ENCODE results near the gene PLEKHA7.

The PLEKHA7 gene

GRCh38 chr11:16763746-16764145 is 250.5 kb downstream of the PLEKHA7 start:
- no peak for DNase-seq

DNA sequence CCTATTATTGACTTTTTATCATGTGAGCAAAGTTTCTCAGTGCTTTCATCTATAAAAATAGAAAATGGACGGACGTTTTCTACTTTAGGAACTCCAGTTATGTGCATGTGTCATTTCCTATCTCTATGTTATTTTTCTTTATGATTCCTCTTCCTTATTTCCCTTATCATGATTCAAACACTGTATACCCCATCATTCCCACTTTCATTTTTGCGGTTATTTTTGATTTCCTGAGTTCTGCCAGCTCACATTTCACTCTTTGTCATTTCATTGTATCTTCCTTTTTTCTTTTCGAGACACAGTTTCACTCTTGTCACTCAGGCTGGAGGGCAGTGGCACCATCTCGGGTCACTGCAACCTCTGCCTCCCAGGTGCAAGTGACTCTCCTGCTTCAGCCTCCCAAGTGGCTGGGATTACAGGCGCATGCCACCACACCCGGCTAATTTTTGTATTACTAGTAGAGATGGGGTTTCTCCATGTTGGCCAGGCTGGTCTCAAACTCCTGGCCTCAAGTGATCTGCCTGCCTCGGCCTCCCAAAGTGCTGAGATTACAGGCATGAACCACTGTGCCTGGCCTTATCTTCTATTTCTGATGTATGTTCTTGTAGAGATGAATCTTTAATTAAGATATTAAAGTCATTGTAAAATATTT is 254.2 kb downstream of the PLEKHA7 start:
- DNase-seq, result no peak

DNA sequence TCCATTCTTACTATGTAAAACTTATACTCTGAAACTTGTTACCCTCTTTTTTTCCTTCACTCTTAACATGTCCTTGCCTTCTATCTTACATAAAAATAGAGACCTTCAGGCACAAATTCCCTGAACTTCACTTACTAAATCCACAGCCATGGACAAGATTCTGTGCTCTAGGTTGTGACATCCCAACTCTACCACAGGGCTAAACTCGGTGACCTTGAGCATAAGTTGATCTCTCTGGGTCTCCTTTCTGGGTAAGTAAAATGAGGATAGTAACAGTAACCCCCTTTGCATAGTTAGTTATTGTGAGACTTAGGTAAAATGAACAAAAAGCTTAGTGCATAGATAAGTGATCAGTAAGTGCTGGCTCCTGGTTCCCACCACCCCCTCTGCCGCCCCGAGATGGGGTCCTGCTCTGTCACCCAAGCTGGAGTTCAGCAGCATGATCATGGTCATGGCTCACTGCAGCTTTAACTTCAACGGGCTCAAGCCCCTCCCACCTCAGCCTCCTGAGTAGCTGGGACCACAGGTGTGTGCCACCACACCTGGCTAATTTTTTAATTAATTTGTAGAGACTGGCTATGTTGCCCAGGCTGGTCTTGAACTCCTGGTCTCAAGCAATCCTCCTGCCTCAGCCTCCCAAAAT is 255.7 kb downstream of the PLEKHA7 start:
- no peak for DNase-seq

DNA sequence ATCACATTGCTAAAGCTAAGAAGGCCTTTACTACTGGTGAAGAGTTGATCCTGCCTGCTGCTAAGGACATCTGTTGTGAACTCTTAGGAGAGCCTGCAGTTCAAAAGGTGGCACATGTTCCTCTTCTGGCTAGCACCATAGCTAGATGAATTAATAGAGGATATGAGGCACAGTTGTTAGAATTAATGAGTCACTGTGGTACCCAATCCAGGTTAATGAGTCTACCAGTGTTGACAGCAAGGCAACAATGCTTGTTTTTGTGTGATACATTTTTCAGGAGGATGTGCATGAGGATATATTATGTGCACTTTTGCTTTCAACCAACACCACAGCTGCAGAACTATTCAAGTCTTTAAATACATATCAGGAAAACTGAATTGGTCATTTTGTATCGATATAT is 263.8 kb downstream of the PLEKHA7 start:
- DNase-seq, result no peak

DNA sequence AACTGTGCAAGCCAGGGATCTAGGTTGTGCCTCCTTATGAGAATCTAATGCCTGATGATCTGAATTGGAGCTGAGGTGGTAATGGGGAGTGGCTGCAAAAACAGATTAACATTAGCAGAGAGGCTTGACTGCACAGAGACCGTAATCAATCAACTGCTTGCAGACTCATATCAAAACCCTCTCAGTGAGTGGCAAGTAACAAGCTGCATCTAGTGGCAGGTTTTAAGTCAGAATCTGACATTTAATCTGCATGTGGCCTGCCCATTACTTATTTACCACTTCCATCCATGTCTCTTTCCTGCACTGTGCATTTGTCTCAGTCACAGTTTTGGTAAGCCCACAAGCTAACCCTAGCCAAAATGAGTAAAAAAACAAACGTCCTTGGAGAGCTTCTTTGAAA is 264.5 kb downstream of the PLEKHA7 start:
- DNase-seq, result no peak

DNA sequence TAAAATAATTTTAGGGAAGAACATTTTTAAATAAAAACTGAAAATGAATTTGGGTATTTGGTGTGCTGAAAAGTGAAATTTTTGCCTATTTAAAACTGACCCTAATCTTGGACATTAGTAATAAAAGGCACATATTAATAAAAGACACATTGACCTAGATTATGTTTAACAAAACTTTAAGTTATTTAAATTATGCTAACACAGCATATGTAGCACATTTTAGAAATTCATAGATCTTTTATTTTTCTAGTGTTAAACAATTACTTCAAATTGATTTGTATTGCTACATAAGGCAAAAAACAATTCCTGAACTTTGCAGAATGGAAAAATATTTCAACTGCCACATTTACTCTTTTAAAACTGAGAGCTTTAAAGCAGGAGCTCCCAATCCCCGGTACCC is 265.1 kb downstream of the PLEKHA7 start:
- no peak for DNase-seq

- DNase-seq, result no peak
These were observed 268.1 kb downstream of the PLEKHA7 start for GRCh38 chr11:16745950-16746605.

- DNase-seq, result no peak
These were observed 270.0 kb downstream of the PLEKHA7 start for GRCh38 chr11:16744128-16744725.

GRCh38 chr11:16743478-16743877 is 270.7 kb downstream of the PLEKHA7 start:
- DNase-seq, result no peak

- no peak for DNase-seq
These were observed 272.7 kb downstream of the PLEKHA7 start for GRCh38 chr11:16741473-16741872.

- no peak for DNase-seq
These were observed 275.0 kb downstream of the PLEKHA7 start for GRCh38 chr11:16738947-16739815.

GRCh38 chr11:16738193-16738946 is 275.8 kb downstream of the PLEKHA7 start, which contains the start of gene C11orf58:
Gene C11orf58, plus strand, starts transcription at chr11:16738647. Its CDS starts 132 bp downstream, at chr11:16738779.
- DNase-seq, result peak; percentile 95

- no peak for DNase-seq
These were observed 276.4 kb downstream of the PLEKHA7 start for GRCh38 chr11:16737818-16738192.
